ENCODE measurements around the gene DDHD1. TPM values are rescaled to one million over a fixed set of nuclear protein-coding genes. Genes with fewer than 3 reads are reported as not detected.

DDHD1 gene
- total RNA-seq, 1 experiment from 2014 or later = 15.7 TPM

GRCh38 chr14:53027041-53027440 is 126.1 kb downstream of the DDHD1 start:
- Mint-ChIP-seq H3K4me3 (no peak overlapping the region), H3K4me1 (peaks cover 0 to 4% of the 10 kb centered on the region in 2 experiments; a peak in 1 of 4 replicates), H3K27ac (no peak overlapping the region), H3K36me3 (ENCODE audit: insufficient read depth in 1 of 3, low read depth in 3 of 3) (no peaks in the 10 kb centered on the region), H3K27me3 (ENCODE audit: low read depth) (no peaks in the 10 kb centered on the region), H3K9me3 (no peaks in the 10 kb centered on the region)
- H3K9me3 ChIP-seq (ENCODE audit: control insufficient read depth, low read depth, low read length) = no peaks in the 10 kb centered on the region
- H2BK120ac ChIP-seq (ENCODE audit: low read depth, low read length, poor library complexity, severe bottlenecking) = no peak overlapping the region
- no peak overlapping the region for H2BK20ac ChIP-seq (ENCODE audit: low read depth, low read length, poor library complexity, severe bottlenecking)
- no peaks in the 10 kb centered on the region for H3K79me2 ChIP-seq (ENCODE audit: insufficient read depth, low read length)
- H3K14ac ChIP-seq (ENCODE audit: insufficient read depth, low read length) = no peak overlapping the region
- H2AFZ ChIP-seq (ENCODE audit: low read length) = no peak overlapping the region
- H4K8ac ChIP-seq (replicated peaks; ENCODE audit: insufficient read length, low read depth, low read length) = no peak overlapping the region
- H3K18ac ChIP-seq (ENCODE audit: insufficient read length, low read depth, low read length) = no peak overlapping the region
- H4K5ac ChIP-seq (ENCODE audit: insufficient read length, low read depth, low read length) = no peak overlapping the region
- no peak overlapping the region for H3K27ac ChIP-seq (ENCODE audit: insufficient read length, low read depth, low read length)
- no peaks in the 10 kb centered on the region for H3K27me3 ChIP-seq (ENCODE audit: insufficient read depth, low read length)
- H3K9ac ChIP-seq (ENCODE audit: extremely low read depth, insufficient read length, low read length) = no peak overlapping the region
- no peak for TF ChIP-seq CTCF (conservative IDR thresholded peaks at IDR 0.05)
- H3K56ac ChIP-seq (ENCODE audit: insufficient read length, low read depth, low read length) = no peak overlapping the region
- H2AK5ac ChIP-seq (ENCODE audit: insufficient read length, low read length) = no peak overlapping the region
- no CpG with 5 or more reads among the region's 1 CpG for WGBS (ENCODE audit: extremely low coverage, insufficient read length, low lambda C conversion rate)
- no peaks in the 10 kb centered on the region for H3K79me1 ChIP-seq (ENCODE audit: insufficient read depth, low read depth, low read length, poor library complexity, severe bottlenecking)
- H2BK15ac ChIP-seq (ENCODE audit: low read depth, low read length) = no peak overlapping the region
- DNase-seq = no peak
- H2BK5ac ChIP-seq (ENCODE audit: insufficient read length, low read length) = no peak overlapping the region
- H3K4ac ChIP-seq (ENCODE audit: low read depth, low read length) = no peak overlapping the region
- no peak overlapping the region for H2BK12ac ChIP-seq (ENCODE audit: insufficient read length, low read depth, low read length)
- no peak overlapping the region for H3T11ph ChIP-seq (ENCODE audit: low read length)
- no peaks in the 10 kb centered on the region for H3K23me2 ChIP-seq (ENCODE audit: insufficient read length, low read depth, low read length, poor library complexity, severe bottlenecking)
- no peaks in the 10 kb centered on the region for H4K20me1 ChIP-seq (ENCODE audit: control insufficient read depth, insufficient read depth, insufficient read length)
- H4K91ac ChIP-seq (ENCODE audit: insufficient read length, low read depth, low read length) = no peak overlapping the region
- H3K4me2 ChIP-seq (ENCODE audit: insufficient read depth, insufficient read length, low read length) = no peak overlapping the region
- no peak overlapping the region for H3K23ac ChIP-seq (ENCODE audit: insufficient read length, low read depth, low read length)
- H3K4me1 ChIP-seq (ENCODE audit: insufficient read depth, low read length) = no peaks in the 10 kb centered on the region
